Activated CD4-positive, alpha-beta T cell treated with anti-CD3 and anti-CD28 coated beads, Interleukin-10, Interleukin-2, amounts not matched to agents 100 ng/mL and 50 ng/mL, durations not matched to agents 16 hours and 8 hours (primary cell): ENCODE data around the gene DOK1.
"Not testable (repeated sequence)": the region's sequence is repeated elsewhere in the genome, so short reads cannot be mapped to it uniquely, and the experiment has no call there.

Source experiments
- DNase-seq: peaks from one replicate; pipeline ENCODE4 v3.0.0-alpha.2; 2020

The DOK1 gene

DNA sequence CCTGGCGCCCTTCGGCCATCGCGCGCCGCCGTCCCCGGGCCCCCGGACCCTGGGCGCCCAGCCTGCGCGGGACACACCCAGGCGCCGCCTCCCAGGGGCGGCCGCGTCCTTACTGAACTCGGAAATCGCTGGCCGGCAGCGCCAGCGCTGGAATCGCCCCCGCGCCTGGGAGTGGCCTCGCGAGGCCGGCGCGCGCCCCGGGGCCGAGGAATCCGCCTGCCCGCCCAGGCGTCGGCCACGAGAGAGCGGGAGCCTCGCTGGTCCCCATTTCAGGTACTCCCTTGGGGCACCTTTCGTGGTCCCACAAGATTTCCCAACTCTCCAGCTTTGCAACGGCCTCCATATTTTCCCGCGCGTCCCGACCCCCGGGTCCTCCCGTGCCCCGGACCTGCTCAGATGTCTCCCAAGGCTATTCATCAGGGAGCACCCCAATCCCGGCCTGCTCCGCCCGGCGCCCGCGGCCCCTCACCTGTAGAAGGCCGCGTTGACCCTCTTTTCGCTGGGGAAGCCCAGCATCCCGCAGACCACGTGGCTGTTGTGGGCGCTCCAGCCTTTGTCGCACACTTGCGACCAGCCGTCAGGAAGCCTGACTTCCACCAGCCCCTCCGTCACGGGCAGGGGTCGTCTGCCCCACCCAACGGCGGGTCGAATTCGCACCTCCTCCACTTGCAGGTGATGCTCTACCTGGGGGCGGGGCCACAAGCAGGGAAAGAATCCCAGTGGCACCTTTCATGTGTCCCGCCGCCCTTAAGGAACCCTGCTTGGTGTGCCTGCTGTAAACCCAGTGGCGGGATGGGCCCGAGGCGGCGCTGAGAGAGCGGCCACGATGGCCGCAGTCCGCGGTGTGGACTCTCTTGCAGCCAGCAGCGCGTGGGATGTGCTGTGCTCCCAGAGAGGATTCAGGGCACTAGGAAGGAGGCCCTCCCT lies 5.4 kb upstream of the DOK1 start:
- peak; percentile 20 for DNase-seq

DNA sequence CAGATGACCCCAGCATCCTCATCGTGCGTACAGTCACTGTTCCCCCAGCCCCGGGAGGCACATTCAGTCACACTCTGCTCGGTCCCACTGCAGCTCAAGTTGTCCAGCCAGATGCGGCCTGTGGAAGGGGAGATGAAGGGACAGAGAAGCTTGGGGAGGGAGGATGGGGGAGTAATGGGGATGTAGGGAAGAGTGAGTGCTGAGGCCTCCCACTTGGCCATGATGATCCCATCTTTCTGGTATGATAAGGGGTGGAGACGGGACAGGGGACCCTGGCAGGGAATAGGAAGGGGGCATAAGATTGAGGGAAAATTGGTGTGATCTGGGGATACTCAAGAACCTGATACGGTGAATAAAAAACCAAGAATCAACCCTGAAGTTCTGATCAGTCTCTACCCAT lies 4.3 kb upstream of the DOK1 start:
- DNase-seq = no peak

DNA sequence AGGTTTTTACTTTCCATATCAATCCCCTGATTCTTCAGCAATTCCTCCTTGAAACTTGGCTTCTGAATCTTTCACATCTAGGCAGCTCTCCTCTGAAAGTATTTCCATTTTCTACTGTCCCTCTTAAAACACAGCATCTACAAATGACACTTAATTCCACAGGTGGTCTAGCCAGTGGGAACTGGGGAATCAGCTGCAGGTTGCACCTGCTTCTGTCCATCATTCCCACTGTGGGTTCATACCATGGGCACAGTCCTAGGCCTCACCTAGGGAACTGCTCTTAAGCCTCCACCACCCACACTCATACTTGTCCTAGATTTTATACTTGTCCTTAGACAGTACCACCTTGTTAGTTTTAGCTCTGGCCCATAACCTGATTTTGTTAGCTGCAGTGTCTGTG lies 3.0 kb upstream of the DOK1 start:
- DNase-seq = no peak

DNA sequence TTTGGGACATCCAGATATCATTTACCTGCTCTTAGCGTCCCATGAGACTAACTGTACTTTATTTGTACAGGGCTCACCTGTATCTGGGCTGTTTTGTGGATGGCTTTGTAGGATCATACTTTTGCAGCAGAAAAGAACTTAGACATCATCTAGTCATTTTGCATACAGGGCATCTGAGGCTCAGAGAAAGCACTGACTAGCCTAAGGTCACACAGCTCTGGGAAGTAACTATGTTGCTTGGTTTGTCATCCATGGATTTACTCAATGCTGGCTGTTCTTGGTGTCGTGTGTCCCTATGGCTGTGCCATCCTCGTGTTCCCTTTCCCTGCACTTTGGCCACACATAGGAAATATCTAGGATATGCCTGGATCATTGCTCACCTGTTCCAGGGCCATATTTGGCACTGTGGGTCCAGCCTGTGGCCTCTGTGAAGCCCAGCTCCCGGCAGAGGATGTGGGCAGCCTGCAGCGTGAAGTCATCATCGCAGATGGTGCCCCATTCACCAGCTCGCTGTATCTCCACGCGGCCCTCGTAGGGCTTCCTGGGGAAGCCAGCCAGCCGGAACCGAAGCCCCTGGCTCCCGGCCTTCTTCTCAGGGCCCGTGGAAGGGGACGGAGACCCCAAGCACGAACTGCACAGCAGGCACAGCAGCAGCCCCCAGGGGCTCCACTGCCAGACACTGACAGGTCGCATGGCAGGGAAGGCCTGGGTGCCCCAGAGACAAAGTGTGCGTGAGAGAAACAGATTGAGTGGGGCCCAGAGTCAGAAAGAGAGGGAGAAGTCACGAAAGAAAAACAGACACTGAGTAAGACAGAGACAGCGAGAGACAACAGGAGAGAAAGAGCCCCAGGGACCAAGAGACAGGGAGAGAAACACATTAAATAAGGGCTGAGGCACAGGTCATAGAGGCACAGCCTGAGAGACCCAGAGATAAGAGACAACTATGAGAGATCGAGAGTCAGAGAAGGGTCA lies 2.3 kb upstream of the DOK1 start:
- DNase-seq = no peak

DNA sequence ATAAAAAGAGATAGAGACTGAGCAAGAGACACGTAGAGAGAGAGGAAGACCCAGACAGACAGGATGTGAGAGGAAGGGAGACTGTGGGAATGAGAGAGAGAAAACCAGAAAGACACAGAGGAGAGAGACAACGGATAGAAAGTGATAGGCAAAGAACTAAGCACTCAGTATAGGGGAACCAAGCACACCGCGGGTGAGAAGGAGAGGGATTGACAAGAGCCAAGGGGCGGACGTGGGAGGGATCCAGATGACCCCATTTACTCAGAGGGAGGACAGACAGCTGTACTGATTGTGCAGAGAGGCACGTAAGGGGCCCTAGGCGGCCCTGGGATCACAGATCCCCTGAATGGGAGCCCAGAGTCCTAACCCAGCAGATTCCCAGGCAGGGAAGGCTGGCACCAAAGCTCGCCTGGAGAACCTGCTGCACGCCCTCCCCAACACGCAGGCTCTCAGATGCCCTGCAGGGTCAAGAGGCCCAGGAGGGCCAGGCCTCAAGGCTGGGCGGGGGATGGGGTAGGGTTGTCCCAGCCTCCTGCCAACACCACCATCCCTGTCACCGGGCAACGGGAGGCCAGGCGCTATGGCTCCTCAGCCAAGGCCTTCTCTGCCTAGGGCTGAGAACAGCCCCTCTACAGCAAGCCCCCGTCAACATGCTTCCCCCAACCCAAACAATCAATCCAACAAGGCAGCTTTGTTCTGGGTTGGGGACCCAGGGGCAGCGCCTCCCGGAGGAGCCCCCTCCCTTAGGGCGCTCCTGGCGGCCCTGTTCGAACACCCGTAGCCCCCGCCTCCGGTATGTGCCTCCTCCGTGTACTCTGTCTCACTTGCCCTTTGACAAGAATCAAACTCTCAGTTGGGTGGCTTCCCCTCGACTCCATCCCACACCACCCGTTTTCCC lies 1.4 kb upstream of the DOK1 start:
- DNase-seq = no peak

DNA sequence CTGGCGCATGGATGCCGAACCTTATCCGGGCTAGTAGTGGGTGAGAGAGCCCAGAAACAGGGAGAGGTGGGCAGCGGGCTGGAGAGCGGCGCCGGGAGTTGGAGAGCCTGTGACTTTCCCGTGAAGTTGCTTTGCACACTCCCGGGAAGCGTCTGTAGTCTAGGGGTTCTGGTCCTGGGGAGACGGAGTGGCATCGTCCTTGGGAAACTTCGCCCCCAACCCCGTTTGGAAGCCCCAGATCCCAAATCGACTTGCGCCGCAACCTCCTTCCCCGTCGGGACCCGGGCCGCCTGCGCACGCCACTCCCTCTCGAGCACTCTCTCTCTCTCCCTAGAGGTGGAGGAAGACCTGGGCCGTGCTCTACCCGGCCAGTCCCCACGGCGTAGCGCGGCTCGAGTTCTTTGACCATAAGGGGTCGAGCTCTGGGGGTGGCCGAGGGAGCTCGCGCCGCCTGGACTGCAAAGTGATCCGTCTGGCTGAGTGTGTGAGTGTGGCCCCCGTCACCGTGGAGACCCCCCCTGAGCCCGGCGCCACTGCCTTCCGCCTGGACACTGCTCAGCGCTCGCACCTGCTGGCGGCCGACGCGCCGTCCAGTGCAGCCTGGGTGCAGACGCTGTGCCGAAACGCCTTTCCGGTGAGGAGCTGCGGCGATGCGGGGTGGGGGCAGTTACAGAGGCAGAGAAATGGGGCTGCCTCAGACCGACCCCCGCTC lies 456 bp downstream of the DOK1 start:
- peak; percentile 54 for DNase-seq

DNA sequence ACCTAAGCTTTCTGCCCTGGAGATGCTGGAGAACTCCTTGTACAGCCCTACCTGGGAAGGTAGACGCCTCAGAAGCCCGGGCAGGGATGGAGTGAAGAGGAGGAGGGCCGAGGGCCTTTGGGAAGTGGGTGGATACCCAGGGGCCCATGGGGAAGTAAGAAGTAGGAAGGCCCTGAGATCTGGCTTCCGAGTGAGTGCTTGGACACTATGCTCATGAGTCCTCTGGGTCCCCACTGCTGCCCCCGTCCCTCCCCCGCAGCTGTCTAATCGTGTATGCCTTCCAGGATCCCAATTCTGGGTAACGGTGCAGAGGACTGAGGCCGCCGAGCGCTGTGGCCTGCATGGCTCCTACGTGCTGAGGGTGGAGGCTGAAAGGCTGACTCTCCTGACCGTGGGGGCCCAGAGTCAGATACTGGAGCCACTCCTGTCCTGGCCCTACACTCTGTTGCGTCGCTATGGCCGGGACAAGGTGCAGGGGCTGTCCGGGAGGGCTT lies 1.1 kb downstream of the DOK1 start:
- DNase-seq = no peak

DNA sequence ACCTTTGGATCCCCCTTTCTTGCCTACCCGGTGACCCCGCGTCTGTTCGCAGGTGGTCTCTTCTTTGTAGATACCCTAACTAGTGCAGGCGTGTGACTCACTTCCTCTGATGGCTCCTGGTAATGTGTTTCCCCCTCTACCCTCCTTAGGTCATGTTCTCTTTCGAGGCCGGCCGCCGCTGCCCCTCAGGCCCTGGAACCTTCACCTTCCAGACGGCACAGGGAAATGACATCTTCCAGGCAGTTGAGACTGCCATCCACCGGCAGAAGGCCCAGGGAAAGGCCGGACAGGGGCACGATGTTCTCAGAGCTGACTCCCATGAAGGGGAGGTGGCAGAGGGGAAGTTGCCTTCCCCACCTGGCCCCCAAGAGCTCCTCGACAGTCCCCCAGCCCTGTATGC lies 1.6 kb downstream of the DOK1 start:
- DNase-seq = no peak

DNA sequence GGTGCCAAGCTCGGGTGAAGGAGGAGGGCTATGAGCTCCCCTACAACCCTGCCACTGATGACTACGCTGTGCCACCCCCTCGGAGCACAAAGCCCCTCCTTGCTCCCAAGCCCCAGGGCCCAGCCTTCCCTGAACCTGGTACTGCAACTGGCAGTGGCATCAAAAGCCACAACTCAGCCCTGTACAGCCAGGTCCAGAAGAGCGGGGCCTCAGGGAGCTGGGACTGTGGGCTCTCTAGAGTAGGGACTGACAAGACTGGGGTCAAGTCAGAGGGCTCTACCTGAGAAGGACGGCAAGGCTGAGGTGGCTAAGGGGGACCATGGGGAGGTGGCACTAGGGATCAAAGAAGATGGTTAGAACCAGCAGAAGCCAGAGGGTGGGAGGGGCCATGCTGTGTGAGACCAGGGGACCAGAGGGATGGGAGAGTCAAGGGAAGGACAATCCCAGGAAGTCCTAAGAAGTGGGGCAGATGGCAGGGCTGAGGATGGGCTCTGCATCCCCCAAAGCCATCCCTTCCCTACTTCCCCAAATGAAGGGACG lies 2.4 kb downstream of the DOK1 start:
- DNase-seq = no peak

DNA sequence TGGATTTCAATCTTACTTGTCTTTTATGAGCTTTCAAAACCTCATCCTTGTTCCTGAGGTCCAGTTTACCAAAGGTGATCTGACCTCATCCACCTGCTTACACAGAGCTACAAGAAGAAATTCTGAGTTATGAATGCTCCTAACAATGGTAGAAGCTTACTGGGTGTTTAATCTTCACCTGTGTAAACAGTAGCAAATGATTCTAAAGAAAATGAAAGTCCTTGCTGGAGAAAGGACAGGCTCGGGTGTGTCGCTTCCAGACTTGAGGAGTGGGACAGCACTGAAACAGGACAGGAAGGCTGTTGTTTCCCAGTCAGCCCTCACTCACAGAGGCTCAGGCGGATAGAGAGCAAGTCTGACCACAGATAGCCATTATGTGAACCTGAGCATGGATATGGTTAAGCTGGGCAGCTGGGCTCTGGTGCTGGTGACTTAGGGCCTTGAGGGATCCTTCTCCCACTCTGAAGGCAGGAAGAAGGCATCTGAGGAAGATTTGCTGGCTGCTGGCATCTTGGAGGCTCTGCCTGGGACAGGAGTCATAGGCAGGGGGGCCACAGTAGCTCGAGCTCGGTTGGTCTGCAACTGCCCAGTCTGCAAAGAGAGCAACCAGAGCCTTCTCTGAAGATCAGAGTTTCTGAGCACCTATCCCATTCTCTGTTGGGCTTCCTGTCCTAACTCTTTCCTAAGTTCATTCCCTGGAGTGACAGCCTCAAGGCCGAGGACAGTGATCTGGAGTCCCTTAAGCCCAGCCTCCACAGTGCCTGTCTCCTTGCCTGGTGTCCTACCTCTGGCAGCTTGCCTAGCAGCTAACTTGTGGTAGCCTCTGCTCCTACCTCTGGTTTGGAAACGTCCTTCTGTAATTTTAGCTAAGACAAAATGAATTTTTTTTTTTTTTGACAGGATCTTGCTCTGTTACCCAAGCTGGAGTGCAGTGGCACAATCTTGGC lies 4.0 kb downstream of the DOK1 start:
- no peak for DNase-seq

DNA sequence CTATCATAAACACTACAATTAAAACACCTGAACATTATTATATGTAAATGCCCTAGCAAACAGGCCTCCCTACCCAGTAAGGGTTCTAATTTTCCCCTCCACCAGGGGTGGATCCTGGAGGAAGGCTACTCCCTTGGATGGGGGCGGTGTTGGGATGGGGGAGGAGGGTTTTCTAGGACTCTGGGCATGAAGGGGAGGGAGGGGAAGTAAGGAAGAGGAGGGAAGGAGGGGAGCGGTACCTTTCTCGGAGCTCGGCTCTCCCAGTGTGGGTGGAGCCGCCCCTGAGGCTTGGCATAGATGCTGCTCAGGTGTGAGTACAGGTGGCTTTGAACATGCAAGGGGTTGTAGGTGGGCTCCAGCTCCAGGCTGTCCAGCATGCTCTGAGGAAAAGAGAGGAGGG lies 5.4 kb downstream of the DOK1 start:
- no peak for DNase-seq

DNA sequence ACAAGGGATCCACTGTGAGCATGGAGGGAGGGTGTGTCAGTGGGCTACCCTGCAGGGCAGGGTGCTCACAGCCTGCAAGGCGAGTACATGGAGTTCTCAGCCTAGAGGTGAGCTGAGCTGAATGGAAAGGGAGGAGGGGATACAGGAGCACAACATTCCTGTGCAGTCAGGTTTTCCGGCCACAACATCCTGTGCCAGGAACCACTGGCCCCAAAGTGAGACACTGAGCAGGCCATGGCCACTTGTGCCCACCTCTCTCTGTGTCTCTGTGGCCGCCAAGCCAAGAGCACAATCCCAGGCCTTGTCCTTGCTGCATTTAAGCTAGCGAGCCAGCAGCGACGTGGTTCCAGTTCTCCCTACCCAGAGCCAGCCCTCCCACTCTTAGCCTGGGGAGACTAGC lies 6.1 kb downstream of the DOK1 start:
- DNase-seq = no peak

DNA sequence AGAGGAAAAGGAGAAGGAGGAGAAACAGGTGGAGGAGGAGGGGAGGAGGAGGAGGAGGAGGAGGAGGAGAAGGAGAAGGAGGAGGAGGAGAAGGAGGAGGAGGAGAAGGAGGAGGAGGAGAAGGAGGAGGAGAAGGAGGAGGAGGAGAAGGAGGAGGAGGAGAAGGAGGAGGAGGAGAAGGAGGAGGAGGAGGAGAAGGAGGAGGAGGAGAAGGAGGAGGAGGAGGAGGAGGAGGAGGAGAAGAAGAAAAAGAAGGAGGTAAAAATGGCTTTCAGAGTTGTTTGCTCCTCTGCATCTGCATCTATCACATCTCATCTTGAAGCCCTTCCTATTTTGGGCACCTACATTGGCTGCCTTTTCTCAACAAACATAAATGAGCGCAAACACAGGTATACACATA lies 6.5 kb downstream of the DOK1 start:
- DNase-seq = not testable (repeated sequence)

DNA sequence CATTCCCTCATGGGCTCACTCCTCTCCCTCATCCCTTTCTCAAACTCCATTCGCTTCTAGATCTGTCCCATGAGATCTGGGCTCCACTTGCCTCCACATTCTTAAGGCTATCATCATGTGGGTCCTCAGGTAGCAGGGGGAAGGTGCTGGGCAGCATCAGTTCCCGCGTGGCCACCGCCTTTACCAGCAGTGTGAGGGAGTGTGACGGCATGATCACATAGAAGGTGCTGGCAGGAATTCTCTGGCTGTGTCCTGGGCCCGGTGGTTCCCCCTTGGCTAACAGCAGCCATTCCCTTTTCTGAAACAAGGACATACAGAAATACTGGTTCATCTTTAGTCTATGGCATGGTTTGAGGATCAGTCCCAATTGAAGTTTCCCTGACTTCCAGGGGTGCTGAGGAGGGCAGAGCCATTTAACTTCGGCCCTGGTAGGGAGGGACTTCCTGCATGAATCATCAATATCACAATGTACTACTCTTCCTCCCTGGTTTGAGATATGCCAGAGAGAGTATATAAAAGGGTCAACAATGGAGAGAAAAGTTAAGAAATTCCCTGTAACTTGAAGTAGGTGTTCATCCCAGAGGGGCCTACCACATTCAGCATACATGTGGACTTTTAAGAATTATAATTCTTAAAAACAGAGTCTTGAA lies 7.7 kb downstream of the DOK1 start:
- DNase-seq = no peak

DNA sequence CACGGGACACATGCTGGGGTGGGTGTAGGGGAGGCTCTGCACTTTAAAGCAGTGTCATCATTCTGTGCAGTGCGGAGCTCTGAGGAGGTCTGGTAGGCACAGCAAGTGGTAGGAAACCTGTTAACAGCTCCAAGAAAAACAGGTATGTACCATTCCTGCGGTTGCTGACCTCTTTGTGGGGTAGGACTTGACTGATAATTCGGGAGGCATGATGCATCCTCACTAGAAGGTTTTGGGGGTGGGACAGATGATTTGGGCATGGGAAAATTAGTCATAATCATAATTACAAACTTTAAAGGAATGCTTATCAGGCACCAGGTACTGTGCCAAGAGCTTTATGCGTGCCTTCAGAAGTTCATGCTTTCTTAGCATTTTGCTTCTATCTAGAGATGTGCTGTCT lies 9.7 kb downstream of the DOK1 start:
- DNase-seq = no peak

DNA sequence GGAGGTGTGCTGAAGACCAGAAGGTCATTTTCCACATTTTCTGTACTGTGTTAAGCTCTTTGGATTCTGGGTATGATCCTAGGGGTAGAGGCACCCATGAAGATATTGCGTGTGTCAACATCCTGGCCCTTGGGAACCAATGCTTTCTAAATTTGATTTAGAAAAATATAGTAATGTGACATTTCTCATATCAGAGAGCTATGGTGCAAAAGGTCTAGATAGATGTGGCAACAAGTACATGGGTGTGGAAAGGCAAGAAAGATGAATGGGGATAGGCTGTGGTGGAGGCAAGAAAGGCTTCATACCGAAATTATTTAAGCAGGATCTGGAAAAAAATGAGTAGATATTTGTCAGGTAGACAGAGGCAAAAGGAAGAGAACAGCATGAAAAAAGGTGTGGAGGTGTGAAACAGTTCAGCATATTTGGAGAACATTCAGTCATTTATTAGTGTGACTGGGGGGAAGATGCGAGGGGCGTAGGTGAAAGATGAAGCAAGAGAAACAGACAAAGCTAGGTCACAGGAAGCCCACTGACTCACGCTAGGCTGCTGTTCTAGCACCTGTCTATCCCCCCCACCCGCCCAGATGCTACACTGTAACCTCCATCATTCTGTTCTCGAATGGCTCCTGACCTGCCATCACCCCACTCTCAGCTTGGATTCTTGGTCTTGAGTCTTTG lies 11.7 kb downstream of the DOK1 start:
- DNase-seq = no peak

DNA sequence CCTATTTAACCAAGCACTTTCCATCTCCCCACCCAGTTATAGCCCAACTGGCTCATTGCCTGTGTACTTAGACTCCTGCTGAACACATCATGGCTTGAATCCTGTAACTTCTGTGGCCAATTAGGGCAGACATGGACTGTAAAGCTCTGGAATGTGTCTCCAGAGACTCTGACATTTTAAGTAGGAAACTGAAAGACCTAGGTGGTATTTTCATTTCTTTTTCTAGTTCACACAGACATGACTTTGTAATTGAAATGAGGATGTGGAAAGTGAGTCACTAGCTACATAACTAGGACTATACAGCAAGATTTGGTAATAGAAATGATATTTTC lies 12.2 kb downstream of the DOK1 start:
- DNase-seq = peak; percentile 50

DNA sequence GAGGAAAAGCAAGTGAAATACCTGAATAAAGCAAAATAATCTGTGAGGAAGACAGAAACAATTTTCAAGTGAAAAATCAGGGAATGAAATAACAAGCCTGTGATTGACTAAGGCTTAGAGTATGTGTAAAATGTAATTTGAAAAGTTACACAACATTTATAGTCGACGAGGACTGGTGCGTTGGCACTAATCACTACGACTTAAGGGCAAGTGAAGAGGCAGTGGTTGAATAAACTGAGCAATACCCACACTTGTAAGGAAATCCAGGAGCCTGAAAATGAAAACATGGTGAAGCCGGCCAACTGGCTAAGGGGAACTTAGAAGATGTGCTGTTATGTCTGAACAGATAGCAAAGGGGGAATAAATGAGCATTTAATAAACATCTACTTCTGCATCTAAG lies 13.4 kb downstream of the DOK1 start:
- DNase-seq = no peak

DNA sequence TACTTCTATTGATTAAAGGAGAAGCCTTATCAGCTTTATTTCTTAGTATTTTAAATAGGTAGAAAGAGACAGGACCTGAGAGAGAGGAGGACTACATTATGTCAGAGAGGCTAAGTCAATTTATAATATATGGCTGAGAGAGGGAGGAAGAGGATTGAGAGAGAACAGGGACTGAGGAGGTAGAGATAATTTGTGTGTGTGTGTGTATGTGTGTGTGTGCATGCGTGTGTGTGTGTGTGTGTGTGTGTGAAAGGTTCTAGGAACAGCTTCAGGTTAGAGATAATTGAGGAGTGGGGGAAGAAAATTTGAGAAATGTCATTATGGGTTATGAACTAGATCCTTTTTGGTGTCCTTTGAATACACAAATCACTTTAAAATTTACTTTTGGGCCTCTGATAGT lies 15.2 kb downstream of the DOK1 start:
- DNase-seq = no peak
